GM18951 (cell line): ENCODE data around the gene ANAPC13.

Experiments
- POLR2A ChIP-seq: IDR thresholded peaks from 4 replicates; pipeline ENCODE4 v1.6.1; 2011; ENCODE audit warnings: mild to moderate bottlenecking; ENCODE audit not compliant: insufficient read length, insufficient read depth; ENCODE audit errors: extremely low read depth
- in situ Hi-C: fragments of 300-500 bp; cut with MboI; formaldehyde crosslinking; loops from one replicate; pipeline ENCODE4 v1.12.0; 2022; ENCODE audit warnings: low sequenced_read_pairs, mixed read lengths, inconsistent platforms; ENCODE audit not compliant: unreplicated experiment

ANAPC13 gene

GRCh38 chr3:134430174-134430573 lies 55.6 kb downstream of the ANAPC13 start:
- TF ChIP-seq POLR2A: no peak
- in situ Hi-C loops: no loop called here

GRCh38 chr3:134428401-134428800 lies 57.4 kb downstream of the ANAPC13 start:
- no peak for TF ChIP-seq POLR2A
- in situ Hi-C loops: no loop called here
